Measurements from ENCODE around the gene FOXD4.
A peak's percentile ranks its signal among the peaks of the same experiment; 100 is the strongest.
"Not testable (repeated sequence)": the region's sequence is repeated elsewhere in the genome, so short reads cannot be mapped to it uniquely, and the experiment has no call there.

FOXD4 gene

DNA sequence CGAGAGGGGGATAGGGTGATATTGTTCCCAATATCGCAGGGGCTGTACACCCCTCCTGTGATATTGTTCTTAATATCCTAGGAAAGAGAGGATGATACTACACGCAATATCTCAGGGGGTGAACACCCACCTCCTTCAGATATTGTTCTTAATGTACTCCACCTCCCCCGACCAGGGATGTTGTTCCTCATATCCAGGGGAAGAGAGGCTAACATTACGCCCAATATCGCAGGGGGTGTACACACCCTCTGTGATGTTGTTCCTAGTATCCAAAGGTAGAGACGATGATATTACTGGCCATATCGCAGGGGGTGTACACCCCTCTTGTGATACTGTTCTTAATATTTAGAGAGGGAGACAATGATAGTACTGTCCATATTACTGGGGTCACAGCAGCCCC lies 12.2 kb downstream of the FOXD4 start:
- peaks cover 24% of the 10 kb centered on the region for H3K27me3 Mint-ChIP-seq
- H3K4me1 Mint-ChIP-seq (ENCODE audit: low read depth); H3K9me3 Mint-ChIP-seq; H3K4me3 Mint-ChIP-seq; H3K36me3 Mint-ChIP-seq (ENCODE audit: low read depth); H3K27ac Mint-ChIP-seq: not testable (repeated sequence)

GRCh38 chr9:100430-100829 lies 17.8 kb downstream of the FOXD4 start:
- not testable (repeated sequence) for H3K9me3 Mint-ChIP-seq; H3K36me3 Mint-ChIP-seq (ENCODE audit: low read depth); H3K4me3 Mint-ChIP-seq; H3K4me1 Mint-ChIP-seq (ENCODE audit: low read depth); H3K27me3 Mint-ChIP-seq; H3K27ac Mint-ChIP-seq

- not testable (repeated sequence) for H3K36me3 Mint-ChIP-seq (ENCODE audit: low read depth); H3K9me3 Mint-ChIP-seq; H3K27me3 Mint-ChIP-seq; H3K4me1 Mint-ChIP-seq (ENCODE audit: low read depth); H3K27ac Mint-ChIP-seq; H3K4me3 Mint-ChIP-seq
Measured at GRCh38 chr9:99867-100266, 18.4 kb downstream of the FOXD4 start.

- H3K9me3 Mint-ChIP-seq; H3K27ac Mint-ChIP-seq; H3K27me3 Mint-ChIP-seq; H3K36me3 Mint-ChIP-seq (ENCODE audit: low read depth); H3K4me1 Mint-ChIP-seq (ENCODE audit: low read depth); H3K4me3 Mint-ChIP-seq: not testable (repeated sequence)
Measured at GRCh38 chr9:98775-99174, 19.4 kb downstream of the FOXD4 start.

DNA sequence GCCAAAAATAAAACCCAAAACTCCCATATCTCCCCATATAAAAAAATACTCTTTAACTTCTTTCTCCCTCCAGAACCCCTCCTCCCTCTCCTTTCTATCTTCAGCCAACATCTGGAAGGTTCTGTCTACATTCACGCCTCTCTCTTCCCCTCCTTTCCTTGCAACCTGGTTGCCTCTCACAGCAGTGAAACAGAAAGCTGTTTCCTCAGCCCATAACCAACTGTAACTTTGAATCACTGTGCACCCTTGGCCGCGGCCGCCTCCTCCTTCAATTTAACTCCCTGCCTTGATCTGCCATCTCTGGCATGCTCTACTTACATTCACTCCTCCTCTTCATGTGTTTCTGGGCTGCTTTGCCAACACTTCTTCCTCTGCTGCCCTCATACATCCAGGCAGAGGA lies 23.2 kb downstream of the FOXD4 start:
- H3K27ac Mint-ChIP-seq, H3K27me3 Mint-ChIP-seq: not testable (repeated sequence)

DNA sequence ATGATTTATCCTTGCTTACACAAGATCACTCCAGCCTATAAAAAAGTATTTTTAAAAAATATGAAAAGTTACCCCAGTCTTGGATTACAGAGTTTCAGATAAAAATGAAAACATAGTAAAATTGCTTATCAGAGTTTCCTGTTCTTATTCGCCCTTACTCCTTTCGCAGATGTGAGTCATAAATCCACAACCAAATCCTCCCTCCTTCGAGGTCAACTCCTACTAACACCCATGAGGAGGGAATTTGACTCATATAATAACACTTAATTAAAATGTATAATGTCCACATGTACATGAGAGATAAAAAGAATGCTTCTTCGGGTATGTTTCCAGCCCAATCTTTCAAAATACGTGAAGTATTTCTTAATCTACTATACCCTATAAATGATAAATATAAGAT lies 23.9 kb downstream of the FOXD4 start:
- H3K4me3 Mint-ChIP-seq; H3K36me3 Mint-ChIP-seq (ENCODE audit: low read depth); H3K27me3 Mint-ChIP-seq: not testable (repeated sequence)

More for the DNA sequence above, 23.2 kb downstream of the FOXD4 start:
- not testable (repeated sequence) for H3K36me3 Mint-ChIP-seq (ENCODE audit: low read depth); H3K9me3 Mint-ChIP-seq; H3K4me3 Mint-ChIP-seq; H3K4me1 Mint-ChIP-seq (ENCODE audit: low read depth)

GRCh38 chr9:93909-94308 lies 24.3 kb downstream of the FOXD4 start:
- H3K9me3 Mint-ChIP-seq; H3K27ac Mint-ChIP-seq; H3K4me3 Mint-ChIP-seq; H3K27me3 Mint-ChIP-seq; H3K4me1 Mint-ChIP-seq (ENCODE audit: low read depth); H3K36me3 Mint-ChIP-seq (ENCODE audit: low read depth): not testable (repeated sequence)

More for the DNA sequence above, 23.9 kb downstream of the FOXD4 start:
- not testable (repeated sequence) for H3K27ac Mint-ChIP-seq; H3K4me1 Mint-ChIP-seq (ENCODE audit: low read depth); H3K9me3 Mint-ChIP-seq

GRCh38 chr9:90851-91250 lies 27.4 kb downstream of the FOXD4 start:
- H3K9me3 Mint-ChIP-seq; H3K27me3 Mint-ChIP-seq; H3K27ac Mint-ChIP-seq; H3K4me1 Mint-ChIP-seq (ENCODE audit: low read depth); H3K4me3 Mint-ChIP-seq; H3K36me3 Mint-ChIP-seq (ENCODE audit: low read depth): not testable (repeated sequence)

- not testable (repeated sequence) for H3K9me3 Mint-ChIP-seq; H3K27me3 Mint-ChIP-seq; H3K4me3 Mint-ChIP-seq; H3K4me1 Mint-ChIP-seq (ENCODE audit: low read depth); H3K27ac Mint-ChIP-seq; H3K36me3 Mint-ChIP-seq (ENCODE audit: low read depth)
Measured at GRCh38 chr9:88396-89037, 29.7 kb downstream of the FOXD4 start.

GRCh38 chr9:87860-88259 lies 30.4 kb downstream of the FOXD4 start:
- H3K4me3 Mint-ChIP-seq; H3K9me3 Mint-ChIP-seq; H3K4me1 Mint-ChIP-seq (ENCODE audit: low read depth); H3K27me3 Mint-ChIP-seq; H3K27ac Mint-ChIP-seq; H3K36me3 Mint-ChIP-seq (ENCODE audit: low read depth): not testable (repeated sequence)

DNA sequence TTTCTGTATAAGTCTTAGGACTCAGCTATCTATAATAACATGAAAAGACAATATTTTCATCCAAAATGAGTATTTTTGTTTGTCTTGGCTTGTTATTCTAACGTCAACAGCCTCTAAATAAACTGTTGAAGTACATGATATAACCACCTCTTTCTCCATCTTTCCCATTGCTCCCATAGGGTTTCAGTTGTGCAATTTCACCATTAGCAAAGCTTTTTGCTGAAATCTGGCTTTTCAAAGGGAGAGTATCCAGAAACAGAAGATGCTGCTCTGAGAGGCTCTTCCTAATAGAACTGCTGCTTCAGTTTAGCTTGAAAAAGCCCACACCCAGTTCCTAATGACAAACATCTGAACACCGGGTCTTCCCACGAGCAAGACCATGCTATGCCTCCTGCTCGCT lies 31.1 kb downstream of the FOXD4 start:
- H3K36me3 Mint-ChIP-seq (ENCODE audit: low read depth); H3K27ac Mint-ChIP-seq; H3K4me1 Mint-ChIP-seq (ENCODE audit: low read depth); H3K27me3 Mint-ChIP-seq; H3K4me3 Mint-ChIP-seq; H3K9me3 Mint-ChIP-seq: not testable (repeated sequence)

GRCh38 chr9:86697-87096 lies 31.5 kb downstream of the FOXD4 start:
- not testable (repeated sequence) for H3K4me1 Mint-ChIP-seq (ENCODE audit: low read depth)

DNA sequence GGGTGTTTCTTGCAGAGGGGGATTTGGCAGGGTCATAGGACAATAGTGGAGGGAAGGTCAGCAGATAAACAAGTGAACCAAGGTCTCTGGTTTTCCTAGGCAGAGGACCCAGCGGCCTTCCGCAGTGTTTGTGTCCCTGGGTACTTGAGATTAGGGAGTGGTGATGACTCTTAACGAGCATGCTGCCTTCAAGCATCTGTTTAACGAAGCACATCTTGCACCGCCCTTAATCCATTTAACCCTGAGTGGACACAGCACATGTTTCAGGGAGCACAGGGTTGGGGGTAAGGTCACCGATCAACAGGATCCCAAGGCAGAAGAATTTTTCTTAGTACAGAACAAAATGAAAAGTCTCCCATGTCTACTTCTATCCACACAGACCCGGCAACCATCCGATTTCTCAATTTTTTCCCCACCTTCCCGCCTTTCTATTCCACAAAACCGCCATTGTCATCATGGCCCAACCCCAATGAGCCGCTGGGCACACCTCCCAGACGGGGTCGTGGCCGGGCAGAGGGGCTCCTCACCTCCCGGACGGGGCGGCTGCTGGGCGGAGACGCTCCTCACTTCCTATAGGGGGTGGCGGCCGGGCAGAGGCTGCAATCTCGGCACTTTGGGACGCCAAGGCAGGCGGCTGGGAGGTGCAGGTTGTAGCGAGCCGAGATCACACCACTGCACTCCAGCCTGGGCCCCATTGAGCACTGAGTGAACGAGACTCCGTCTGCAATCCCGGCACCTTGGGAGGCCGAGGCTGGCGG lies 35.1 kb downstream of the FOXD4 start:
- not testable (repeated sequence) for H3K27ac Mint-ChIP-seq; H3K9me3 Mint-ChIP-seq; H3K4me1 Mint-ChIP-seq (ENCODE audit: low read depth); H3K4me3 Mint-ChIP-seq; H3K36me3 Mint-ChIP-seq (ENCODE audit: low read depth); H3K27me3 Mint-ChIP-seq

More at GRCh38 chr9:86697-87096, 31.5 kb downstream of the FOXD4 start:
- not testable (repeated sequence) for H3K36me3 Mint-ChIP-seq (ENCODE audit: low read depth); H3K9me3 Mint-ChIP-seq; H3K27me3 Mint-ChIP-seq; H3K27ac Mint-ChIP-seq; H3K4me3 Mint-ChIP-seq

GRCh38 chr9:78333-78732 lies 39.9 kb downstream of the FOXD4 start:
- not testable (repeated sequence) for H3K27ac Mint-ChIP-seq; H3K36me3 Mint-ChIP-seq (ENCODE audit: low read depth); H3K4me3 Mint-ChIP-seq; H3K27me3 Mint-ChIP-seq; H3K4me1 Mint-ChIP-seq (ENCODE audit: low read depth); H3K9me3 Mint-ChIP-seq

- peaks cover 15% of the 10 kb centered on the region for H3K27me3 Mint-ChIP-seq
- not testable (repeated sequence) for H3K4me1 Mint-ChIP-seq (ENCODE audit: low read depth); H3K4me3 Mint-ChIP-seq; H3K9me3 Mint-ChIP-seq; H3K36me3 Mint-ChIP-seq (ENCODE audit: low read depth); H3K27ac Mint-ChIP-seq
Measured at GRCh38 chr9:76389-76788, 41.8 kb downstream of the FOXD4 start.

GRCh38 chr9:73900-74525 lies 44.2 kb downstream of the FOXD4 start:
- not testable (repeated sequence) for H3K36me3 Mint-ChIP-seq (ENCODE audit: low read depth); H3K27ac Mint-ChIP-seq; H3K4me1 Mint-ChIP-seq (ENCODE audit: low read depth); H3K9me3 Mint-ChIP-seq
- Mint-ChIP-seq H3K27me3 (peaks cover 11% of the 10 kb centered on the region), H3K4me3 (peak overlapping the region; percentile 65)
